HG03135 (cell line): Measurements from ENCODE around the gene ZNF10.

Experiments
- ATAC-seq: cut with Tn5 transposase; IDR thresholded peaks from one replicate; pipeline ENCODE4 v1.9.1; 2021; ENCODE audit warnings: mild to moderate bottlenecking, moderate library complexity; ENCODE audit not compliant: unreplicated experiment

ZNF10 gene

GRCh38 chr12:133192847-133193246, 62.4 kb downstream of the ZNF10 start:
- ATAC-seq: no peak

- no peak for ATAC-seq
Measured at GRCh38 chr12:133201888-133202287, 71.5 kb downstream of the ZNF10 start.

- ATAC-seq: no peak
Measured at GRCh38 chr12:133202493-133203343, 72.3 kb downstream of the ZNF10 start.

DNA sequence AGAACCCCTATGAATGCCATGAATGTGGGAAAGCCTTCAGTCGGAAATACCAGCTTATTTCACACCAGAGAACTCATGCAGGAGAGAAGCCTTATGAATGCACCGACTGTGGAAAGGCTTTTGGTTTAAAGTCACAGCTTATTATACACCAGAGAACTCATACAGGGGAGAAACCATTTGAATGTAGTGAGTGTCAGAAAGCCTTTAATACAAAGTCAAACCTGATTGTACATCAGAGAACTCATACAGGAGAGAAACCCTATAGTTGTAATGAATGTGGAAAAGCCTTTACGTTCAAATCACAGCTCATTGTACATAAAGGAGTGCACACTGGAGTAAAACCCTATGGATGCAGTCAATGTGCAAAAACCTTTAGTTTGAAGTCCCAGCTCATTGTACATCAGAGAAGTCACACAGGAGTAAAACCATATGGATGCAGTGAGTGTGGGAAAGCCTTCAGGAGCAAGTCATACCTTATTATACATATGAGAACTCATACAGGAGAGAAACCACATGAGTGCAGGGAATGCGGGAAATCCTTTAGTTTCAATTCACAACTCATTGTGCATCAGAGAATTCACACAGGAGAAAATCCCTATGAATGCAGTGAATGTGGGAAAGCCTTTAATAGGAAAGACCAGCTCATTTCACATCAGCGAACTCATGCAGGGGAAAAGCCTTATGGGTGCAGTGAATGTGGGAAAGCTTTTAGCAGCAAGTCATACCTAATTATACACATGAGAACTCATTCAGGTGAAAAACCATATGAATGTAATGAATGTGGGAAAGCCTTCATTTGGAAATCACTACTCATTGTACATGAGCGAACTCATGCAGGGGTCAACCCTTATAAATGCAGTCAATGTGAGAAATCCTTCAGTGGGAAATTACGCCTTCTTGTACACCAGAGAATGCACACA, 73.2 kb downstream of the ZNF10 start:
- ATAC-seq: no peak

DNA sequence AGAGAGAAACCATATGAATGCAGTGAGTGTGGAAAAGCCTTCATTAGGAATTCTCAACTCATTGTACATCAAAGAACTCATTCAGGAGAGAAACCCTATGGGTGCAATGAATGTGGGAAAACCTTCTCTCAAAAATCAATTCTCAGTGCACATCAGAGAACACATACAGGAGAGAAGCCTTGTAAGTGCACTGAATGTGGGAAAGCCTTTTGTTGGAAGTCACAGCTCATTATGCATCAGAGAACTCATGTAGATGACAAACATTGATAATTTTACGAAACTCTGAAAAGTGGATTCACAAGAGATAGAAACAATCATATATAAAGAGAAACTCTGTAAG, 73.8 kb downstream of the ZNF10 start:
- ATAC-seq: no peak

DNA sequence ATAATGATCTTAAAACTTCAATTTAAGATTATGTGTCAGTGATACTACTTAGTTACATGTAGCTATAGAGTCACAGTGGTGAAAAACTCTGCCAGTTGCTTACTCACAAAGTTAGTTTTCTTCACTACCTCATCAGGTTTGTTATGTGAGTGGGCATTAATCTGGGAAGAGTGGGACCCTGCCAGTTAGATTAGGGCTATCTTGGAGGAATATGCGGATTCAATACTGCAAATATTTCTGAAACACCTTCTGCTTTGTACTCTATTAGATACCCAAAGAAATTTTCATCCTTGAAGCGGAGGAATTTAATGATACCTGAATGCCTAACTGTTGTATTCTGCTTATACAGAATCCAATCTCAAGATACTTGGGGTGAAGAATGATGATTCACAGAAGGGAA, 76.0 kb downstream of the ZNF10 start:
- no peak for ATAC-seq
